ENCODE measurements around the gene ITSN1. TPM values are rescaled to one million over a fixed set of nuclear protein-coding genes. Genes with fewer than 3 reads are reported as not detected.

The ITSN1 gene
- total and polyA plus RNA-seq, 2 of the 13 experiments (the other 11 are each of a cell fraction or from before 2014, with no cell fraction given): 26.1 to 33.8 TPM

GRCh38 chr21:33816174-33816573 lies 173.9 kb downstream of the ITSN1 start (continued):
- TF ChIP-seq MYC (CRISPR knock-in tag; IDR thresholded peaks at IDR 0.05; ENCODE audit: borderline replicate concordance): no peak
- TF ChIP-seq PCBP2 (optimal IDR thresholded peaks at IDR 0.05; ENCODE audit: low read depth, low read length, poor library complexity, severe bottlenecking): no peak

DNA sequence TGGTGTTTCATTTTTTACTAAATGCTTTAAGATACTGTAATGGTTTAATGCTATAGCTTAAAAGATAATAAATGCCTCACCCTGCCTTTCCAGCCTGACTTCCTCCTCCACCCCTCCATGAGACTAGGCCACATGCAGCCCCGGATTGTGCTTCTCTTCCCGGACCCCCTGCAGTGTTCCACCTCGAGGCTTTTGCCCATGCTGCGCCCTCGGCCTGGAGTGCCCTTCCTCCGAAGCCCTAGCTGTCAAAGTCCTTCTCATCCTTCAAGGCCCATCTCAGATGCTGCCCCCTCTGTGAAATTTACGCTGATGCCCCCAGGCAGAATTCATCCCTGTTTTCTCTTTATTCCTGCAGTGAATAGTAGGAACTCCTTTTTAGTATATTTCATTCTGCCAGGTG lies 174.8 kb downstream of the ITSN1 start:
- Histone ChIP-seq H3K9ac (ENCODE audit: insufficient read depth, low read depth, low read length) (no peak overlapping the region), H3K4me2 (ENCODE audit: low read depth, low read length) (no peak overlapping the region), H3K4me1 (ENCODE audit: insufficient read depth, low read length) (peaks cover 10% of the 10 kb centered on the region), H3K27ac (ENCODE audit: extremely low read length, insufficient read depth, low read length) (no peak overlapping the region), H3K4me3 (replicated peaks in 1 of 3; ENCODE audit: insufficient read depth in 1 of 3, low read depth in 2 of 3, low read length in 3 of 3) (no peak overlapping the region), H4K20me1 (ENCODE audit: insufficient read depth, low read length) (no peaks in the 10 kb centered on the region), H3K36me3 (replicated peaks in 1 of 2; ENCODE audit: control insufficient read depth in 1 of 2, insufficient read depth in 2 of 2, low read length in 2 of 2) (peaks cover 4 to 45% of the 10 kb centered on the region in 2 experiments), H3K79me2 (ENCODE audit: insufficient read depth, low read length) (no peaks in the 10 kb centered on the region), H2AFZ (ENCODE audit: low read length) (no peak overlapping the region), H3K27me3 (ENCODE audit: control insufficient read depth in 1 of 2, insufficient read depth in 2 of 2, low read length in 2 of 2) (no peaks in the 10 kb centered on the region), H3K9me3 (ENCODE audit: low read length) (no peaks in the 10 kb centered on the region)
- ChIA-PET POLR2A (no interaction called here), CTCF (ENCODE audit: low intra/inter-chr PET ratio, low total read pairs) (no interaction called here)
- ATAC-seq: no peak
- in situ Hi-C loops (cut with HindIII; ENCODE audit: extremely low pct_ligation_motif_present, low pct_unique_long_range_greater_than_20kb): no loop called here
- DNase-seq (ENCODE audit: low spot score): no peak
- TF ChIP-seq ZNF17 (CRISPR knock-in tag; IDR thresholded peaks at IDR 0.05): no peak
- TF ChIP-seq ETV6 (CRISPR knock-in tag; conservative IDR thresholded peaks at IDR 0.05): no peak
- TF ChIP-seq EZH2 (conservative IDR thresholded peaks at IDR 0.05; ENCODE audit: low read depth, low read length): no peak
- TF ChIP-seq, protein P1, sequence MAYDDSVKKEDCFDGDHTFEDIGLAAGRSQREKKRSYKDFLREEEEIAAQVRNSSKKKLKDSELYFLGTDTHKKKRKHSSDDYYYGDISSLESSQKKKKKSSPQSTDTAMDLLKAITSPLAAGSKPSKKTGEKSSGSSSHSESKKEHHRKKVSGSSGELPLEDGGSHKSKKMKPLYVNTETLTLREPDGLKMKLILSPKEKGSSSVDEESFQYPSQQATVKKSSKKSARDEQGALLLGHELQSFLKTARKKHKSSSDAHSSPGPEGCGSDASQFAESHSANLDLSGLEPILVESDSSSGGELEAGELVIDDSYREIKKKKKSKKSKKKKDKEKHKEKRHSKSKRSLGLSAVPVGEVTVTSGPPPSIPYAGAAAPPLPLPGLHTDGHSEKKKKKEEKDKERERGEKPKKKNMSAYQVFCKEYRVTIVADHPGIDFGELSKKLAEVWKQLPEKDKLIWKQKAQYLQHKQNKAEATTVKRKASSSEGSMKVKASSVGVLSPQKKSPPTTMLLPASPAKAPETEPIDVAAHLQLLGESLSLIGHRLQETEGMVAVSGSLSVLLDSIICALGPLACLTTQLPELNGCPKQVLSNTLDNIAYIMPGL (CRISPR knock-in tag; IDR thresholded peaks at IDR 0.05; ENCODE audit: borderline replicate concordance in 1 of 2, low read depth in 1 of 2): no peak
- TF ChIP-seq JDP2 (CRISPR knock-in tag; IDR thresholded peaks at IDR 0.05; ENCODE audit: borderline replicate concordance): no peak
- TF ChIP-seq MLLT10 (CRISPR knock-in tag; IDR thresholded peaks at IDR 0.05): no peak
- no peak for TF ChIP-seq RNF2 (conservative IDR thresholded peaks at IDR 0.05; ENCODE audit: low read depth)
- TF ChIP-seq, protein P2, sequence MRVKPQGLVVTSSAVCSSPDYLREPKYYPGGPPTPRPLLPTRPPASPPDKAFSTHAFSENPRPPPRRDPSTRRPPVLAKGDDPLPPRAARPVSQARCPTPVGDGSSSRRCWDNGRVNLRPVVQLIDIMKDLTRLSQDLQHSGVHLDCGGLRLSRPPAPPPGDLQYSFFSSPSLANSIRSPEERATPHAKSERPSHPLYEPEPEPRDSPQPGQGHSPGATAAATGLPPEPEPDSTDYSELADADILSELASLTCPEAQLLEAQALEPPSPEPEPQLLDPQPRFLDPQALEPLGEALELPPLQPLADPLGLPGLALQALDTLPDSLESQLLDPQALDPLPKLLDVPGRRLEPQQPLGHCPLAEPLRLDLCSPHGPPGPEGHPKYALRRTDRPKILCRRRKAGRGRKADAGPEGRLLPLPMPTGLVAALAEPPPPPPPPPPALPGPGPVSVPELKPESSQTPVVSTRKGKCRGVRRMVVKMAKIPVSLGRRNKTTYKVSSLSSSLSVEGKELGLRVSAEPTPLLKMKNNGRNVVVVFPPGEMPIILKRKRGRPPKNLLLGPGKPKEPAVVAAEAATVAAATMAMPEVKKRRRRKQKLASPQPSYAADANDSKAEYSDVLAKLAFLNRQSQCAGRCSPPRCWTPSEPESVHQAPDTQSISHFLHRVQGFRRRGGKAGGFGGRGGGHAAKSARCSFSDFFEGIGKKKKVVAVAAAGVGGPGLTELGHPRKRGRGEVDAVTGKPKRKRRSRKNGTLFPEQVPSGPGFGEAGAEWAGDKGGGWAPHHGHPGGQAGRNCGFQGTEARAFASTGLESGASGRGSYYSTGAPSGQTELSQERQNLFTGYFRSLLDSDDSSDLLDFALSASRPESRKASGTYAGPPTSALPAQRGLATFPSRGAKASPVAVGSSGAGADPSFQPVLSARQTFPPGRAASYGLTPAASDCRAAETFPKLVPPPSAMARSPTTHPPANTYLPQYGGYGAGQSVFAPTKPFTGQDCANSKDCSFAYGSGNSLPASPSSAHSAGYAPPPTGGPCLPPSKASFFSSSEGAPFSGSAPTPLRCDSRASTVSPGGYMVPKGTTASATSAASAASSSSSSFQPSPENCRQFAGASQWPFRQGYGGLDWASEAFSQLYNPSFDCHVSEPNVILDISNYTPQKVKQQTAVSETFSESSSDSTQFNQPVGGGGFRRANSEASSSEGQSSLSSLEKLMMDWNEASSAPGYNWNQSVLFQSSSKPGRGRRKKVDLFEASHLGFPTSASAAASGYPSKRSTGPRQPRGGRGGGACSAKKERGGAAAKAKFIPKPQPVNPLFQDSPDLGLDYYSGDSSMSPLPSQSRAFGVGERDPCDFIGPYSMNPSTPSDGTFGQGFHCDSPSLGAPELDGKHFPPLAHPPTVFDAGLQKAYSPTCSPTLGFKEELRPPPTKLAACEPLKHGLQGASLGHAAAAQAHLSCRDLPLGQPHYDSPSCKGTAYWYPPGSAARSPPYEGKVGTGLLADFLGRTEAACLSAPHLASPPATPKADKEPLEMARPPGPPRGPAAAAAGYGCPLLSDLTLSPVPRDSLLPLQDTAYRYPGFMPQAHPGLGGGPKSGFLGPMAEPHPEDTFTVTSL (CRISPR knock-in tag; IDR thresholded peaks at IDR 0.05; ENCODE audit: borderline replicate concordance): no peak
- no peak for TF ChIP-seq MXI1 (IDR thresholded peaks at IDR 0.05; ENCODE audit: borderline replicate concordance, low read depth, low read length)
- no peak for TF ChIP-seq GATAD2A (CRISPR knock-in tag; IDR thresholded peaks at IDR 0.05)
- TF ChIP-seq ZKSCAN1 (IDR thresholded peaks at IDR 0.05; ENCODE audit: low read length): no peak
- TF ChIP-seq ZNF788 (CRISPR knock-in tag; IDR thresholded peaks at IDR 0.05; ENCODE audit: borderline replicate concordance): no peak
- TF ChIP-seq ZNF432 (CRISPR knock-in tag; IDR thresholded peaks at IDR 0.05; ENCODE audit: borderline replicate concordance): no peak
- TF ChIP-seq RBM22 (optimal IDR thresholded peaks at IDR 0.05; ENCODE audit: low read length): no peak
- TF ChIP-seq ARNT (IDR thresholded peaks at IDR 0.05): no peak
- TF ChIP-seq NR1H2 (CRISPR knock-in tag; IDR thresholded peaks at IDR 0.05; ENCODE audit: borderline replicate concordance, low read depth): no peak
- intact Hi-C loops (cut with micrococcal nuclease; ENCODE audit: unreplicated experiment): no loop called here
- WGBS (ENCODE audit: low lambda C conversion rate): 97% methylated on average over 7 of the region's 7 CpGs
- no TSS peak for BruUV-seq (replicated peaks)
- no peak for FAIRE-seq
